SK-N-SH (cell line): ENCODE results near the gene GNL3L. TPM values are rescaled to one million over a fixed set of nuclear protein-coding genes. Genes with fewer than 3 reads are reported as not detected.

Experiments
- CTCF ChIA-PET: fragments of 300-600, 350-600 bp; formaldehyde crosslinking; extraction: SDS; loops from one replicate; lab custom pipeline; 2021; lab: Yijun Ruan, JAX
- POLR2A ChIA-PET: fragments of 350-600 bp; sonication (Branson Sonifier 250); formaldehyde crosslinking; extraction: SDS; loops from one replicate; lab custom pipeline; 2020; ENCODE audit warnings: antibody characterized with exemption, inconsistent platforms; lab: Yijun Ruan, JAX
- DNase-seq: peaks from one replicate; pipeline ENCODE4 v3.0.0; 2012
- H2AFZ ChIP-seq: fragments of 200-600 bp; sonication (generic); 2 replicates; pipeline ENCODE4 v1.8.1; 2016; ENCODE audit warnings: antibody characterized with exemption, mild to moderate bottlenecking, low read depth
- H3F3A ChIP-seq: fragments of 200-600 bp; sonication (generic); replicated peaks from 2 replicates; pipeline ENCODE3; 2016; ENCODE audit warnings: antibody characterized with exemption, mild to moderate bottlenecking; ENCODE audit not compliant: insufficient read depth
- H3K27ac ChIP-seq, 2 experiments: fragments of 200-500 bp in 1 of 2; fragments of 200-600 bp in 1 of 2; sonication (Bioruptor generic) in 1 of 2; sonication (generic), shearing (Covaris generic) in 1 of 2; 2 replicates each; pipeline versions ENCODE4 v1.5.1 to v1.6.1; 2014 to 2016; ENCODE audit warnings: low read depth in 2 of 2, inconsistent platforms in 1 of 2, low read length in 1 of 2, mild to moderate bottlenecking in 1 of 2, mixed read lengths in 1 of 2
- H3K27me3 ChIP-seq: fragments of 200-600 bp; sonication (generic), shearing (Covaris generic); 2 replicates; pipeline ENCODE4 v1.6.1; 2016; ENCODE audit warnings: mixed run types; ENCODE audit not compliant: insufficient read depth
- H3K36me3 ChIP-seq, 2 experiments: fragments of 200-500 bp in 1 of 2; fragments of 200-600 bp in 1 of 2; sonication (Bioruptor generic) in 1 of 2; sonication (generic) in 1 of 2; replicated peaks in 1 of 2; 2 replicates each; pipeline versions ENCODE3 to v1.5.1; 2014 to 2016; ENCODE audit warnings: low read length in 1 of 2, mild to moderate bottlenecking in 1 of 2; ENCODE audit not compliant: insufficient read depth in 2 of 2, control insufficient read depth in 1 of 2
- H3K4me1 ChIP-seq, 2 experiments: fragments of 200-500 bp in 1 of 2; fragments of 200-600 bp in 1 of 2; sonication (Bioruptor generic) in 1 of 2; sonication (generic), shearing (Covaris generic) in 1 of 2; 2 replicates each; pipeline versions ENCODE4 v1.5.1 to v1.6.1; 2014 to 2016; ENCODE audit warnings: low read depth in 1 of 2, low read length in 1 of 2, mixed run types in 1 of 2; ENCODE audit not compliant: insufficient read depth in 2 of 2, control insufficient read depth in 1 of 2
- H3K4me2 ChIP-seq: fragments of 200-600 bp; sonication (generic), shearing (Covaris generic); 2 replicates; pipeline ENCODE4 v1.6.1; 2017; ENCODE audit warnings: mixed run types
- H3K4me3 ChIP-seq, 2 experiments: fragments of 200-500 bp in 1 of 2; fragments of 200-600 bp in 1 of 2; sonication (Bioruptor generic) in 1 of 2; sonication (generic), shearing (Covaris generic) in 1 of 2; 2 replicates each; pipeline versions ENCODE4 v1.5.1 to v1.8.1; 2014 to 2016; ENCODE audit warnings: low read depth in 2 of 2, inconsistent platforms in 1 of 2, low read length in 1 of 2, mild to moderate bottlenecking in 1 of 2, mixed read lengths in 1 of 2, moderate library complexity in 1 of 2
- H3K79me2 ChIP-seq: fragments of 200-600 bp; sonication (generic); 2 replicates; pipeline ENCODE4 v1.8.1; 2017; ENCODE audit warnings: mild to moderate bottlenecking; ENCODE audit not compliant: insufficient read depth
- H3K9ac ChIP-seq: fragments of 200-600 bp; sonication (generic); 2 replicates; pipeline ENCODE4 v1.6.1; 2017; ENCODE audit warnings: mixed run types
- H3K9me2 ChIP-seq: fragments of 200-600 bp; sonication (generic); 2 replicates; pipeline ENCODE4 v1.6.1; 2017; ENCODE audit warnings: mixed run types
- H3K9me3 ChIP-seq: fragments of 200-600 bp; sonication (generic); 2 replicates; pipeline ENCODE4 v1.6.1; 2017; ENCODE audit warnings: mixed run types, mild to moderate bottlenecking, moderate library complexity
- H4K20me1 ChIP-seq: fragments of 200-600 bp; sonication (generic); 2 replicates; pipeline ENCODE4 v1.6.1; 2017; ENCODE audit warnings: mild to moderate bottlenecking, mixed run types; ENCODE audit not compliant: insufficient read depth
- CTCF ChIP-seq: fragments of 200-600 bp; sonication (generic); IDR thresholded peaks from 2 replicates; pipeline ENCODE4 v1.6.1; 2017; ENCODE audit warnings: antibody characterized with exemption, mild to moderate bottlenecking, moderate library complexity
- ELF1 ChIP-seq: IDR thresholded peaks from 2 replicates; pipeline ENCODE4 v1.4.0; 2012
- GATA2 ChIP-seq: sonication (generic); formaldehyde crosslinking; IDR thresholded peaks from 2 replicates; pipeline ENCODE4 v1.5.0; 2020; ENCODE audit warnings: mild to moderate bottlenecking, missing genetic modification reagents
- MAX ChIP-seq: IDR thresholded peaks from 2 replicates; pipeline ENCODE4 v1.4.0; 2012; ENCODE audit warnings: low read depth
- MEF2A ChIP-seq: IDR thresholded peaks from 2 replicates; pipeline ENCODE4 v1.4.0; 2012; ENCODE audit warnings: low read depth, borderline replicate concordance
- NFIC ChIP-seq: IDR thresholded peaks from 2 replicates; pipeline ENCODE4 v1.4.0; 2012; ENCODE audit warnings: borderline replicate concordance
- RCOR1 ChIP-seq: fragments of 150-350 bp; IDR thresholded peaks from 2 replicates; pipeline ENCODE4 v1.6.1; 2017; ENCODE audit warnings: antibody characterized with exemption, low read length
- REST ChIP-seq: IDR thresholded peaks from 2 replicates; pipeline ENCODE4 v1.6.1; 2012; ENCODE audit warnings: mild to moderate bottlenecking, low read depth, low read length, moderate library complexity
- RXRA ChIP-seq: IDR thresholded peaks from 2 replicates; pipeline ENCODE4 v1.4.0; 2012; ENCODE audit warnings: low read depth, mild to moderate bottlenecking, borderline replicate concordance
- TAF1 ChIP-seq: IDR thresholded peaks from 2 replicates; pipeline ENCODE4 v1.6.1; 2012; ENCODE audit warnings: low read depth, mild to moderate bottlenecking, low read length, moderate library complexity, borderline replicate concordance
- USF1 ChIP-seq: IDR thresholded peaks from 2 replicates; pipeline ENCODE4 v1.4.0; 2012; ENCODE audit warnings: low read depth, borderline replicate concordance
- ZBTB33 ChIP-seq: IDR thresholded peaks from 2 replicates; pipeline ENCODE4 v1.4.0; 2012; ENCODE audit warnings: low read depth, borderline replicate concordance
- WGBS: methylation state at CpG from one replicate; pipeline ENCODE4 v1.1.6; 2017; ENCODE audit warnings: low lambda C conversion rate; 5-methylcytosine and 5-hydroxymethylcytosine counted together
- polyA plus RNA-seq, 3 experiments: library from polyadenylated mRNA; depleted of rRNA; stranded (reverse); fragments of >200 nt; gene quantifications; 2 replicates each; pipeline ENCODE4 v1.2.3, GENCODE V29; 2012

Gene GNL3L
- polyA plus RNA-seq, 1 of the 3 experiments (the other 2 are of a cell fraction) = 16.3 TPM

GRCh38 chrX:54492340-54492739, 37.7 kb upstream of the GNL3L start:
- Histone ChIP-seq H3K9ac (no peak overlapping the region; the same call in 1 of the 2 replicates), H3K27ac (peak overlapping the region in 1 of 2 experiments; percentile 54; a peak in 2 of 4 replicates), H4K20me1 (no peaks in the 10 kb centered on the region), H3K79me2 (peaks cover 69% of the 10 kb centered on the region), H3K4me3 (peak overlapping the region in 1 of 2 experiments; percentile 26; a peak in 1 of 4 replicates), H2AFZ (peak overlapping the region; percentile 27; the same call in 1 of the 2 replicates), H3F3A (peaks cover 7% of the 10 kb centered on the region), H3K9me2 (no peaks in the 10 kb centered on the region), H3K4me2 (peak overlapping the region; percentile 55), H3K9me3 (no peaks in the 10 kb centered on the region), H3K36me3 (no peaks in the 10 kb centered on the region), H3K4me1 (peaks cover 0 to 10% of the 10 kb centered on the region in 2 experiments; a peak in 1 of 4 replicates), H3K27me3 (peaks cover 4% of the 10 kb centered on the region; the same call in 1 of the 2 replicates)
- TF ChIP-seq REST (no peak), MAX (peak; percentile 83), USF1 (peak; percentile 39; the same call in 1 of the 2 replicates), ZBTB33 (no peak), MEF2A (no peak), GATA2 (no peak), NFIC (peak; percentile 50; the same call in 1 of the 2 replicates), RXRA (no peak), ELF1 (no peak), RCOR1 (no peak), TAF1 (no peak), CTCF (no peak)
- no peak for DNase-seq
- 4% methylated on average over 6 of the region's 6 CpGs for WGBS
- CTCF ChIA-PET = interaction anchor here (1.7 kb wide), 1 partner anchor 52 kb away, joined by 4 read pairs; the partner anchor contains the start of gene TSR2
- POLR2A ChIA-PET = interaction anchor here (0.5 kb wide), 1 partner anchor 664 kb away, joined by 4 read pairs; no protein-coding TSS in a partner anchor
